Keratinocyte (primary cell): ENCODE measurements around the gene SNCG.

Experiments used
- CTCF ChIP-seq, 3 experiments: IDR thresholded peaks in 1 of 3; conservative IDR thresholded peaks in 1 of 3; optimal IDR thresholded peaks in 1 of 3; 2 replicates in 2 of 3; 3 replicates in 1 of 3; pipeline versions ENCODE3 to v1.5.1; 2011; ENCODE audit warnings: low read length in 3 of 3, mild to moderate bottlenecking in 3 of 3, moderate library complexity in 2 of 3, control low read depth in 1 of 3, inconsistent platforms in 1 of 3; ENCODE audit not compliant: insufficient read depth in 2 of 3; ENCODE audit errors: extremely low read depth in 1 of 3
- EZH2 ChIP-seq: IDR thresholded peaks from one replicate; pipeline ENCODE4 v1.6.1; 2012; ENCODE audit warnings: inconsistent platforms, mild to moderate bottlenecking, low read length, moderate library complexity

- TF ChIP-seq EZH2, result no peak
- no peak for TF ChIP-seq CTCF (optimal IDR thresholded peaks at IDR 0.05 in 1 of 3, IDR thresholded peaks at IDR 0.05 in 1 of 3, conservative IDR thresholded peaks at IDR 0.05 in 1 of 3; ENCODE audit: extremely low read depth in 1 of 3, insufficient read depth in 2 of 3, low read length in 3 of 3)
These were observed 18.1 kb downstream of the SNCG start for GRCh38 chr10:86976362-86977056.
